H1 (cell line): Measurements from ENCODE around the gene MTR. TPM values are rescaled to one million over a fixed set of nuclear protein-coding genes. Genes with fewer than 3 reads are reported as not detected.

ENCODE experiments used
- SIX5 ChIP-seq: IDR thresholded peaks from 2 replicates; pipeline ENCODE4 v1.6.1; 2011; ENCODE audit warnings: mild to moderate bottlenecking, low read depth, low read length
- USF2 ChIP-seq: IDR thresholded peaks from 2 replicates; pipeline ENCODE4 v1.6.1; 2011; ENCODE audit warnings: low read length, improper control_type of control experiment
- polyA plus RNA-seq, 7 experiments: library from polyadenylated mRNA; depleted of rRNA in 3 of 7; stranded (reverse) in 5 of 7; unstranded in 2 of 7; fragments of >200 nt in 5 of 7; fragments of 200-250 nt in 2 of 7; gene quantifications; 1 replicate in 5 of 7; 2 replicates in 1 of 7; 4 replicates in 1 of 7; pipeline versions ENCODE4 v1.2.1 to v1.2.3, GENCODE V29; 2011 to 2013; ENCODE audit warnings: missing spikeins in 2 of 7, mixed read lengths in 2 of 7
- total RNA-seq: library from RNA; stranded (reverse); fragmentation: NEBNext Ultra II Directional; extraction: Animal tissue kit (Norgen Biotek cat#: 25700); gene quantifications from 2 replicates; pipeline ENCODE4 v1.2.1, GENCODE V29; 2021

Gene MTR
- total and polyA plus RNA-seq, 2 of the 8 experiments (the other 6 are each of a cell fraction or from before 2014, with no cell fraction given) = 4.8 to 27.4 TPM

GRCh38 chr1:236808005-236808404 lies 12.9 kb downstream of the MTR start (continued):
- TF ChIP-seq USF2 (no peak), SIX5 (no peak)
